GM12872 (cell line): ENCODE results near the gene NAT8L.

Source experiments
- TF ChIP-seq, protein P1 (sequence below): IDR thresholded peaks from 3 replicates; pipeline ENCODE4 v1.5.1; 2011; ENCODE audit warnings: low read depth, mild to moderate bottlenecking, low read length, moderate library complexity; ENCODE audit not compliant: insufficient read depth

NAT8L gene

DNA sequence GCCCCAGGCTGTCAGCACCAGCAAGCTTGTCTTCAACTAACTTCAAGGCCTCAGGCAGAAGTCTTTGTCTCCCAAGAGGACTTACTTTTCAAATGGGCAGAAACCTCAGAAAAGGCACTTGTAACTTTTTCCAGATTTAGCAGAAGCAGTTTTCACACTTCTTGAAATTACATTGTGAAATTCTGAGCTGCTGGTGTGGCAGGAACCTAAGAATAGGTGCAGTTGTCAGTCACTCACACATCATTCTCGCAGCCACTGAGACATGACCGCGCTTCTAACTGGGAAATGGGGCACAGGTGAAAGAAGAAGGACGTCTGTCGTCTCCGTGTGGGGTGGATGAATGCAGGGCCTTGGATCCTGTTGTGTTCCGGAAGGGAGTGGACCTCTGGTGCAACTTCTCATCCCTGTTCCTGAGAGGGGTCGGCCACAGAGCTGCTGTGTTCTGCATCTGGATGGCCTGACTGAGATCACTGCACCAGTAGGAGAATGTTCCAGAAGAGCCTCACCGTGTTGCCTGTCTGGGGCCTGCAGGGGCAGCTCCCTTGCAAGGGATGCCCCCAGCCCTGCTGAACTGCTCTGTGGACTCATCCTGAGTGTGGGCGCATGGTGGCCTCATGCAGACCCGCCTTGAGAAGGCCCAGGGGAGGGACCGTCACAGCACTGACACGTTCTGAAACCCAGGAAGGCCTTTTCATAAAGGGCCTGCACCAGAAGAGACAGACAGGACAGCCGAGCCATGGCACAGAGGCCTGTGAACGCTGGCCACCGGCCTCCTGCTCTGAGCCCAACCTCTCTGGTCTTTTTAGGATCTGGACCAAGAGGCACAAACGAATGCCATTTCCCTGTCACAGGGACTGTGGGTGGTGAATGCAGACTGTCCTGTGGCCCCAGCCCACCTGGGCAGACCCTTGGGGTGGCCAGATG is 18.7 kb downstream of the NAT8L start:
- TF ChIP-seq, protein P1, sequence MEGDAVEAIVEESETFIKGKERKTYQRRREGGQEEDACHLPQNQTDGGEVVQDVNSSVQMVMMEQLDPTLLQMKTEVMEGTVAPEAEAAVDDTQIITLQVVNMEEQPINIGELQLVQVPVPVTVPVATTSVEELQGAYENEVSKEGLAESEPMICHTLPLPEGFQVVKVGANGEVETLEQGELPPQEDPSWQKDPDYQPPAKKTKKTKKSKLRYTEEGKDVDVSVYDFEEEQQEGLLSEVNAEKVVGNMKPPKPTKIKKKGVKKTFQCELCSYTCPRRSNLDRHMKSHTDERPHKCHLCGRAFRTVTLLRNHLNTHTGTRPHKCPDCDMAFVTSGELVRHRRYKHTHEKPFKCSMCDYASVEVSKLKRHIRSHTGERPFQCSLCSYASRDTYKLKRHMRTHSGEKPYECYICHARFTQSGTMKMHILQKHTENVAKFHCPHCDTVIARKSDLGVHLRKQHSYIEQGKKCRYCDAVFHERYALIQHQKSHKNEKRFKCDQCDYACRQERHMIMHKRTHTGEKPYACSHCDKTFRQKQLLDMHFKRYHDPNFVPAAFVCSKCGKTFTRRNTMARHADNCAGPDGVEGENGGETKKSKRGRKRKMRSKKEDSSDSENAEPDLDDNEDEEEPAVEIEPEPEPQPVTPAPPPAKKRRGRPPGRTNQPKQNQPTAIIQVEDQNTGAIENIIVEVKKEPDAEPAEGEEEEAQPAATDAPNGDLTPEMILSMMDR, result no peak

DNA sequence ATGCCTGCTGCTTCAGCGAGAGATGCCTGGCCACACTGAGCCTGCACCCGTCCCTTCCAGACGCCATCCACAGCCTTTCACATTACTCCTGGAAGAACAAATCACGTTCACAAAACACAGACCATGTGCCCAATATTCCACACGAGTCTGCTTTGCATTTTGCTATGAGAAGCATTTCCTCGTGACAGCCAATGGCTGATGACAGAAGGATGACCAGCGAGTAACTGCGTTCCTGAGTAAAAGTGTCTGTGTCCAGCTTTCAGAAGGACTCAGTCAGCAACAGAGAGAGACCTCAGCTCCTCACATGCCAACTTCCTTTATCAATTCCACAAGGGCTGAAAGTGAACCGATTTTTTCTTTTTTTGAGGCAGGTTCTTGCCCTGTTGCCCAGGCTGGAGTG is 19.5 kb downstream of the NAT8L start:
- TF ChIP-seq, protein P1, result no peak

DNA sequence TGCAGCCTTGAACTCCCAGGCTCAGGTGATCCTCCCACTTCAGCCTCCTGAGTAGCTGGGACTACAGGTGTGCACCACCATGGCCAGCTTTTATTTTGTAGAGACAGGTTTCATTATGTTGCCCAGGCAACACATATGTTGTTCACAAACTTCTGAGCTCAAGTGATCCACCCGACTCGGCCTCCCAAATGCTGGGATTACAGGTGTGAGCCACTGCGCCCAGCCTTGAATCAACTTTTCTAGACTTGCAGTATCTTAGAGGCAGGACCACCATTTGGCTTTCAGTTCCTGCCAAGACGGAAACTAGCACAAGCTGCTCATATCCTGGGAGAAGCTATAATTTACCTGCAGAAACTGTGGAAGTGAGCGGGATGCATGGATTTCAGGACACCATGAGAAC is 19.9 kb downstream of the NAT8L start:
- TF ChIP-seq, protein P1, result no peak

DNA sequence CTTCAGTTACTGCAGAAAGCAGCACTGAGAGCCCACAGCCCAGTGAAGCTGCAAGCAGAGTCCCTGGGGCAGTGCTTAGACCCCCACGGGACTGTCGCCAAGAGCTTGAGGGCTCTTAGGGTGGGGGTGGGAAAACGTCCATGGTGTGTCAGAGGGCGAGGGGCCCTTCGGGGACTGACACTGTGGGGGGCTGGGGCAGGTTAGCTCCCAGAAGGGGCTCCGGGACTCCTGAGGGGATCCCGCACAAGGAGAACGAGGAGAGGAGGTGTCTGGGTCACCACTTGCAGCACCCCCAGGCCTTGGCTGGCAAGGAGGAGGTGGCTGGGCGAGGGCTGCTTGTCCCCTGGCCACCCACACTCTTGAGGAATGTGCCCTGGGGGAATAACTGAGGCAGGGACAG is 20.8 kb downstream of the NAT8L start:
- TF ChIP-seq, protein P1, result no peak

DNA sequence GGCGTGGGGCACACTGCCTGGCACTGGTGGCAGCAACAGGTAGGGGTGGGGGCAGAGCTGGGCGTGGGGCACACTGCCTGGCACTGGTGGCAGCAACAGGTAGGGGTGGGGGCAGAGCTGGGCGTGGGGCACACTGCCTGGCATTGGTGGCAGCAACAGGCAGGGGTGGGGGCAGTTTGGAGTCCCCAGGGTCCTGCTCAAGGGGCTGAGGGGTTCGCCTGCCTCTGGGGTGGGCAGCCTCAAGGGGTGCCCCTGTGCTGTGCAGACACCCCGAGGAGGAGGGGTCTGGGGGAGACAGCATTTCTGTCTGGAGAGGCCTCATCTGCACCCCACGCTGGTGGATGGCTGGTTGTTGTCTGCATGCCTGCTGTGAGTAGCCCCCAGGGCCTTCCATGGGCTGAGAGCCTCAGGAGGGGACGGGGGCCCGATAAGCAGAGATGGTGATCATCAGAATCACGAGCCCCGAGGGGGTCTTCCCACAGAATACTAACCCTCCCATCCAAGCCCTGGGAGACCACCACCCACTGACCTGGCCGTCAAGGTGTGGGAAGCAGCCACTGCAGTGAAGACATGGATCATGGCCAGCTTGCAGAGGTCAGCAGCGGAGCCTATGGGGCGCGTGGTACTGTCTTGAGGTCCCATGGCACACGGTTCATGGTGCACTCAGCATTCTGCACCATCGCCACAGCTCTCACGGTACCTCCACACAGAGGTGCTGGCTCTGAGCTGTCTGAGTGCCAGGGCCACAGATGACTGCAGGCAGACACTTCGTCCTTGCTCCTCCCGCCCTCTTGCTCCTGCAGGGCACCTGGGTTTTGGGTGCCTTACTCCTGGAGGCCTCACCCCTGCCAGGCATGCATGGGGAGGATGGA is 21.5 kb downstream of the NAT8L start:
- TF ChIP-seq, protein P1, result no peak

DNA sequence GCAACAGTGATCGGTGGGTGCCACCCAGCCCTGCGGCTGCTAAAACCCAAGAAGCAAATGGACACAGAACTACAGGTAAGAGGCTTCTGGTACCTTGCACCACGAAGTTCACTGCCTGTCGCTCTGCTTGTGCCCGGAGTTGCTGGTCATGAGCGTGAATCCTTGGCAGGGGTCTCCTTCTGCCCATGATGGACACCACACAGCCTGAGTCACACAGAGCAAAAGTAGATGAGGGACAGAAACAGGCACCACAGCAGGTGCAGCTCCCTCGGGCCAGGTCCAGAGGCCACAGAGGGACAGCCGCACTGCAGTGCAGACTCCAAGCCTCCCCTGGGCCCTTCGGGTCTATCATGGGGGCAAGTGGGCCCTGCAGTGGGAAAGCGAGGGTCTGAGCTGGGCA is 22.4 kb downstream of the NAT8L start:
- TF ChIP-seq, protein P1, result no peak

DNA sequence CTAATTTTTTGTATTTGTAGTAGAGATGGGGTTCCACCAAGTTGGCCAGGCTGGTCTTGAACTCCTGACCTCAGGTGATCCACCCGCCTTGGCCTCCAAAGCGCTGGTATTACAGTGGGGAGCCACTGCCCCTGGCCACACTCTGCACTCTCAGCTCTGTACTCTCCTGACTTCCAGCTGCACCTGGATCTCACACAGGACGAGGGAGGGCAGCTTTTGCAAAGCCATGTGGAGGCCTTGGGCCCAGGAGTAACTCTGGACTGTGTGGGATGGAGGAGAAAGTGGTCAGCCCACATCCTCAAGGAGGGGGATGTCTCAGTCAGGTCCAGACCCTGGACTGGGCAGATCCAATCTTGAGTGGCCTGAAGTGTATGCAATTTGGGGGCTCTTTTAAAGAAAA is 23.0 kb downstream of the NAT8L start:
- TF ChIP-seq, protein P1, result no peak
